ENCODE results near the gene MLYCD.
"Not testable (repeated sequence)": the region's sequence is repeated elsewhere in the genome, so short reads cannot be mapped to it uniquely, and the experiment has no call there.

MLYCD gene

GRCh38 chr16:83940119-83940518, 41.2 kb downstream of the MLYCD start:
- H3K4me1 ChIP-seq (ENCODE audit: control insufficient read depth, insufficient read depth, low read length), result no peaks in the 10 kb centered on the region
- H3K9ac ChIP-seq (ENCODE audit: low read length), result no peak overlapping the region
- H3K27me3 ChIP-seq (ENCODE audit: control insufficient read depth, insufficient read depth, low read length), result no peaks in the 10 kb centered on the region
- no peaks in the 10 kb centered on the region for H3K36me3 ChIP-seq (ENCODE audit: control insufficient read depth, insufficient read depth, low read length)
- H3K4me3 ChIP-seq (ENCODE audit: low read length), result no peak overlapping the region
- H3K27ac ChIP-seq (ENCODE audit: low read depth, low read length), result no peak overlapping the region

DNA sequence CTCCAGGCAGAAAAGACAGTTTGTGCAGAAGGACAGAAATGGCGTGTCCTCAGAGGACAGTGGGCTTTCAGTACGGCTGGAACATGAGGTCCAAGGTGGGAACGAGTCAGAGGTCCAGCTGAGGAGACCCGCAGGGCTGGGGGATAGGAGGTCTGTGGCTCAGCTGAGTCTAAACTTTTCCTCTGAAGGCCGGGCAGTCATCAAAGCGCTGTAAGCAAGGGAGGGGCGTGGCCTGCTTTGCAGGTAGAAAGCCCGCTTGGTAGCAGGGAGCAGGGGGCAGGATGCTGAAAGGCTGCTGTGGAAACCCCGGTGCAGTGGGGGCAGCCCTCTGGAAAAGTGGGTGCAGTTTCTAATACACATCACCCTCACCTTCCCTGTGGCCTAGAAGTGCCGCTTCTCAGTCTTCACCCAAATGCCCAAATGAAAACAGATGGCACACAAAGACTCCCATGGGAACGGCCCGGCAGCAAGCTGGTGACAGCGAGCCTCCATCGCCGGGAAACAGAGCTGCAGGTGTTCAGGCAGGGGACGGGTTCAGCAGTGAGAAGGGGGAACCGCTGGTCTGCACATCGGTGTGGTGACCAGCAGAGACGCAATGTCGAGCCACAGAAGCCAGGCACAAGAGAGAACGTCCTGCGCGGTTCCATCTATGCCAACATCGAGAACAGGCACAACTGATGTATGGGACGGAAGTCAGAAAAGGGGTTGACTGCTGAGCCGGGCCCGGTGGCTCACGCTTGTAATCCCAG, 41.9 kb downstream of the MLYCD start:
- Histone ChIP-seq H3K4me3 (ENCODE audit: low read length) (no peak overlapping the region), H3K27me3 (ENCODE audit: control insufficient read depth, insufficient read depth, low read length) (no peaks in the 10 kb centered on the region), H3K9ac (ENCODE audit: low read length) (no peak overlapping the region), H3K36me3 (ENCODE audit: control insufficient read depth, insufficient read depth, low read length) (no peaks in the 10 kb centered on the region), H3K27ac (ENCODE audit: low read depth, low read length) (no peak overlapping the region), H3K4me1 (ENCODE audit: control insufficient read depth, insufficient read depth, low read length) (no peaks in the 10 kb centered on the region)

GRCh38 chr16:83941546-83941945, 42.6 kb downstream of the MLYCD start:
- not testable (repeated sequence) for H3K4me3 ChIP-seq (ENCODE audit: low read length); H3K9ac ChIP-seq (ENCODE audit: low read length); H3K27me3 ChIP-seq (ENCODE audit: control insufficient read depth, insufficient read depth, low read length); H3K4me1 ChIP-seq (ENCODE audit: control insufficient read depth, insufficient read depth, low read length); H3K27ac ChIP-seq (ENCODE audit: low read depth, low read length); H3K36me3 ChIP-seq (ENCODE audit: control insufficient read depth, insufficient read depth, low read length)

DNA sequence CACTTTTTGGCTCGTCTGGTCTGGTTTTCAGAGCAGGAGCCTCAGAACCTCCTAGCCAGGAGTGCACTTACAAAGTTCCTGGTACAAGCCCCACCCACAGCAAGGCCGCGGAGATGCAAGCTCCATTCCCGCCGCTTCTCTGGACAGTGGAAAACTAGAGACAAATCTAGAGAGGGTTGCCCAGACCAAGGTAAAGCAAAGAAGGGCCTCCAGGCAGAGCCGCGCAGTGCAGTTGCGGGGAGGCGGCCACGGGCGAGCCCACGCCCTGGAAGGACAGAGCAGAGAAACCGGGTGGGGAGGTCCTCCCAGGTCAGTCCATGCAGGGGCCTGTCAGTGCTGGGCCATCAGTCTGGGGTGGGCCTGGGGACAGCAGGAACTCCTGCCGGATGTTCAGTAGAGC, 43.2 kb downstream of the MLYCD start:
- Histone ChIP-seq H3K27me3 (ENCODE audit: control insufficient read depth, insufficient read depth, low read length) (no peaks in the 10 kb centered on the region), H3K4me3 (ENCODE audit: low read length) (no peak overlapping the region), H3K27ac (ENCODE audit: low read depth, low read length) (no peak overlapping the region), H3K4me1 (ENCODE audit: control insufficient read depth, insufficient read depth, low read length) (no peaks in the 10 kb centered on the region), H3K36me3 (ENCODE audit: control insufficient read depth, insufficient read depth, low read length) (no peaks in the 10 kb centered on the region), H3K9ac (ENCODE audit: low read length) (no peak overlapping the region)

- no peaks in the 10 kb centered on the region for H3K27me3 ChIP-seq (ENCODE audit: control insufficient read depth, insufficient read depth, low read length)
- H3K27ac ChIP-seq (ENCODE audit: low read depth, low read length), result no peak overlapping the region
- H3K4me3 ChIP-seq (ENCODE audit: low read length), result no peak overlapping the region
- no peaks in the 10 kb centered on the region for H3K36me3 ChIP-seq (ENCODE audit: control insufficient read depth, insufficient read depth, low read length)
- H3K9ac ChIP-seq (ENCODE audit: low read length), result no peak overlapping the region
- no peaks in the 10 kb centered on the region for H3K4me1 ChIP-seq (ENCODE audit: control insufficient read depth, insufficient read depth, low read length)
Observed at GRCh38 chr16:83942815-83943515, 44.0 kb downstream of the MLYCD start.

- Histone ChIP-seq H3K27me3 (ENCODE audit: control insufficient read depth, insufficient read depth, low read length) (no peaks in the 10 kb centered on the region), H3K36me3 (ENCODE audit: control insufficient read depth, insufficient read depth, low read length) (no peaks in the 10 kb centered on the region), H3K4me3 (ENCODE audit: low read length) (no peak overlapping the region), H3K9ac (ENCODE audit: low read length) (no peak overlapping the region), H3K27ac (ENCODE audit: low read depth, low read length) (no peak overlapping the region), H3K4me1 (ENCODE audit: control insufficient read depth, insufficient read depth, low read length) (no peaks in the 10 kb centered on the region)
Observed at GRCh38 chr16:83943516-83944050, 44.7 kb downstream of the MLYCD start.

GRCh38 chr16:83945587-83945986, 46.7 kb downstream of the MLYCD start:
- no peak overlapping the region for H3K4me3 ChIP-seq (ENCODE audit: low read length)
- H3K4me1 ChIP-seq (ENCODE audit: control insufficient read depth, insufficient read depth, low read length), result no peaks in the 10 kb centered on the region
- H3K27ac ChIP-seq (ENCODE audit: low read depth, low read length), result no peak overlapping the region
- H3K27me3 ChIP-seq (ENCODE audit: control insufficient read depth, insufficient read depth, low read length), result no peaks in the 10 kb centered on the region
- H3K9ac ChIP-seq (ENCODE audit: low read length), result no peak overlapping the region
- H3K36me3 ChIP-seq (ENCODE audit: control insufficient read depth, insufficient read depth, low read length), result no peaks in the 10 kb centered on the region

DNA sequence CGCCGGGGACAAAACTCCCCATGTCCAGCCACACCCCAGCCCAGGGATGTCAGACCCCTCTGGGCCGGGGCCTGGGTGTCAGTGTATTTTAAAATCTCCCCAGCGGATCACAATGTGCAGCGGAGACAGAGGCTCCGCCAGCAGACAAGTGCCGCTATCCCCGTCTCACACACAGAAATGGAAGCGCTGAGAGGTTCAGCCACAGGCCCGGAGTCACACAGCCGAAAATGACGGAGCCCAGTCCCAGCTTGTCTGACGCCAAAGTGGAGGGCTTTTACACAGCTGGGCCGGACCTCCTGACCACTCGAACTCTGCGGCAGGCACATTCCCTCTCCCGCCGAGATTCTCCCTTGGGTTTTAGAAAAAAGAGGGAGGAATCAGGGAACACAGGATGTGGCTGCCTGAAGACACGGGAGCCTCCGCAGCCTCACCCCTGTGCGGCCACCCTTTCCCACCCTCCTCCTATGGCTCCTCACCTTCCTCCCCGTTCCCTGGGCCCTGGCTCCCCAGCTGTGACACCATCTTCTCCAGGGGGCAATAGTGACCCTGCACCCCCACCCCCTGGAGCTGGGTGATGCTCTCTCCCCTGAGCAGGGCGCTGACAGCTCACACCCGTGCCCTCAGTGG, 47.4 kb downstream of the MLYCD start:
- no peaks in the 10 kb centered on the region for H3K36me3 ChIP-seq (ENCODE audit: control insufficient read depth, insufficient read depth, low read length)
- H3K9ac ChIP-seq (ENCODE audit: low read length), result no peak overlapping the region
- H3K4me1 ChIP-seq (ENCODE audit: control insufficient read depth, insufficient read depth, low read length), result no peaks in the 10 kb centered on the region
- H3K27me3 ChIP-seq (ENCODE audit: control insufficient read depth, insufficient read depth, low read length), result no peaks in the 10 kb centered on the region
- H3K27ac ChIP-seq (ENCODE audit: low read depth, low read length), result no peak overlapping the region
- H3K4me3 ChIP-seq (ENCODE audit: low read length), result no peak overlapping the region

GRCh38 chr16:83946781-83947566, 48.1 kb downstream of the MLYCD start:
- Histone ChIP-seq H3K4me3 (ENCODE audit: low read length) (no peak overlapping the region), H3K27me3 (ENCODE audit: control insufficient read depth, insufficient read depth, low read length) (no peaks in the 10 kb centered on the region), H3K9ac (ENCODE audit: low read length) (no peak overlapping the region), H3K4me1 (ENCODE audit: control insufficient read depth, insufficient read depth, low read length) (no peaks in the 10 kb centered on the region), H3K27ac (ENCODE audit: low read depth, low read length) (no peak overlapping the region), H3K36me3 (ENCODE audit: control insufficient read depth, insufficient read depth, low read length) (no peaks in the 10 kb centered on the region)

DNA sequence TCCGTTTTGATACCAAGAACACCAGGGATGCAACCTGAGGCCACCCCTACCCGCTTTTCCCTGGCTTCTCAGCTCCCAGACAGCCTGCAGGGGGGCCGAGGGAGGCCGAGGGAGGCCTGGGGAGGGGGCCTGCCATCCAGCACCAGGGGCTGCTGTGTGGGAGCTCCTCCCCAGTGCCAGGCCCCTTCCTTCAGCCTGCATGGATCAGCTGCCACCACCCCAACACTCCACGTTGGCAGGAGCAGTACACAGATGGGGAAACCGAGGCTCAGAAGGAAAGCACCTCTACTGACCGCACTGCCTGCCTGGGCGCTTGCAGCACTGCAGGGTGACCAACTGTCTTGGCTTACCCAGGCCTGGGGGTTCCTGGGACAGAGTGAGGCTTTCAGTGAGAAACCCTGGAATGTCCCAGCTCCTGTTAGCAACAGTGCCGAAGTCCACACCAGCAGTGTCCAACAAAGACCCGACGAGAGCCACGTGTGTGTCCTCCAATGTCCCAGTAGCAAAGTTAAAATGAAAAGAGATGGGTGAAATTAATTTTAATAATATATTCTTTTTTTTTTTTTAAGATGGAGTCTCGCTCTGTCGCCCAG, 48.8 kb downstream of the MLYCD start:
- Histone ChIP-seq H3K27me3 (ENCODE audit: control insufficient read depth, insufficient read depth, low read length) (no peaks in the 10 kb centered on the region), H3K4me3 (ENCODE audit: low read length) (no peak overlapping the region), H3K4me1 (ENCODE audit: control insufficient read depth, insufficient read depth, low read length) (peaks cover 3% of the 10 kb centered on the region), H3K36me3 (ENCODE audit: control insufficient read depth, insufficient read depth, low read length) (no peaks in the 10 kb centered on the region), H3K27ac (ENCODE audit: low read depth, low read length) (no peak overlapping the region), H3K9ac (ENCODE audit: low read length) (no peak overlapping the region)

DNA sequence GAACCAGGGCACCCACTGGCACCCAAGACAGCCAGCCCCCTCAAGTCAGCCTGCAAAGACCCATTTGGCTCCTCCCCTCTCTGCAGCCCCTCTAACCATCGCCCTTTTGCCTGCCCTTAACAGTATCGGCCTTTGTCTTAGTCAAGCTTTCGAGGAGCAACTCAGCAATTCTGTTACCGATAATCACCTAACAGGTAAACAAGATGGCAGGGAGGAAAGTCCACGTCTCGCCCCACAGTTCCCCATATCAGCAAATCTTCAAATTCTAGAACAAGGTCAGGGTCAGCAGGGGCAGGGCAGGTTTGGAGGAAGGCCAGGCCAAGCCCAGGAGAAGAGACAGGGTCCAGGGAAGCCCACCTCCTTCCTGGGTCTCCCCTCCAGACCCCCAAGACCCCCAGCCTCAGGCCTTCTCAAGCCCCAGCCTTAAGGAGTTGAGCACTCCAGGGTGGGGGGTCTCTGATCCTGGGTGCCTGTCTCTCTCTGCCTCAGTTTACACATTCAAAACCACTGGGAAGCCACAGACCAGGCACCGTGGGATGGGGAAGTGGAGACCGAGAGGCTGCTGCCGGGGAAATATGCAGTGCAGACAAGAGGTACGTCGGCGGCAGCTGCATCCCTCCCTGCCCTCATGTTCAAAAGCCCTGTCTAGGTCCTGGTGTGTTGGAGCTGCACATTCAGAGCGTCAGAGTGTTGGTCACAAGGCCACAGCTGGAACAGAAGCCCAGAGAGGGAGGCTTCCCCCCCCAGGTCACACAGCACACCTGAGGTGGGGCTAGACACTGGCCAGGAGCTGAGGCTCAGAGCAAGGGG, 50.2 kb downstream of the MLYCD start:
- H3K27me3 ChIP-seq (ENCODE audit: control insufficient read depth, insufficient read depth, low read length), result no peaks in the 10 kb centered on the region
- no peak overlapping the region for H3K4me3 ChIP-seq (ENCODE audit: low read length)
- no peak overlapping the region for H3K9ac ChIP-seq (ENCODE audit: low read length)
- H3K27ac ChIP-seq (ENCODE audit: low read depth, low read length), result no peak overlapping the region
- H3K36me3 ChIP-seq (ENCODE audit: control insufficient read depth, insufficient read depth, low read length), result no peaks in the 10 kb centered on the region
- H3K4me1 ChIP-seq (ENCODE audit: control insufficient read depth, insufficient read depth, low read length), result peaks cover 10% of the 10 kb centered on the region
